Measurements from ENCODE around the gene CWC22.

DNA sequence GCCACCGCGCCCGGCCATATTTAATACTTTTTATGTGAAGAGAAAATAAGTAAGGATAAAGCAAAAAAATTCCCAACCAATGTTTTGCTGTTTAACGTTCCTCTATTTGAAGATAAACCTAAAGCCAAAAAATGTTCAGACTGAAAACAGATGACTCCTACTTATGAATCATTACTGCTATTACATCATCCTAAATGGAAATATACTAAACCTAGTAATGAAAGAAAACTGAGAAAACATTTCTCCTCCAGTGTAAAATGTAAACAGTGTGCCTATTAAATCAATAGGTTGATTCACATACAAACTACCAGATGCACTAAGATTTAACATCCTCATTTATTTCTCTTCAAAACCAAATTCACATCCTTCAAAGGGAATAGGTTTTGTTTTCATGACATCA, 43.5 kb downstream of the CWC22 start:
- TF ChIP-seq, protein P1, sequence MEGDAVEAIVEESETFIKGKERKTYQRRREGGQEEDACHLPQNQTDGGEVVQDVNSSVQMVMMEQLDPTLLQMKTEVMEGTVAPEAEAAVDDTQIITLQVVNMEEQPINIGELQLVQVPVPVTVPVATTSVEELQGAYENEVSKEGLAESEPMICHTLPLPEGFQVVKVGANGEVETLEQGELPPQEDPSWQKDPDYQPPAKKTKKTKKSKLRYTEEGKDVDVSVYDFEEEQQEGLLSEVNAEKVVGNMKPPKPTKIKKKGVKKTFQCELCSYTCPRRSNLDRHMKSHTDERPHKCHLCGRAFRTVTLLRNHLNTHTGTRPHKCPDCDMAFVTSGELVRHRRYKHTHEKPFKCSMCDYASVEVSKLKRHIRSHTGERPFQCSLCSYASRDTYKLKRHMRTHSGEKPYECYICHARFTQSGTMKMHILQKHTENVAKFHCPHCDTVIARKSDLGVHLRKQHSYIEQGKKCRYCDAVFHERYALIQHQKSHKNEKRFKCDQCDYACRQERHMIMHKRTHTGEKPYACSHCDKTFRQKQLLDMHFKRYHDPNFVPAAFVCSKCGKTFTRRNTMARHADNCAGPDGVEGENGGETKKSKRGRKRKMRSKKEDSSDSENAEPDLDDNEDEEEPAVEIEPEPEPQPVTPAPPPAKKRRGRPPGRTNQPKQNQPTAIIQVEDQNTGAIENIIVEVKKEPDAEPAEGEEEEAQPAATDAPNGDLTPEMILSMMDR (conservative IDR thresholded peaks at IDR 0.05 in 1 of 2, IDR thresholded peaks at IDR 0.05 in 1 of 2; ENCODE audit: extremely low read depth in 1 of 2, insufficient read depth in 1 of 2, low read depth in 1 of 2, low read length in 2 of 2): no peak
- no peak for TF ChIP-seq EZH2 (IDR thresholded peaks at IDR 0.05; ENCODE audit: borderline replicate concordance, low read length)
